GM23338 (cell line): ENCODE measurements around the gene PPIA. TPM values are rescaled to one million over a fixed set of nuclear protein-coding genes. Genes with fewer than 3 reads are reported as not detected.

Experiments
- ATAC-seq: fragments of 200-7000 bp; cut with Tn5 transposase; 3 replicates; pipeline ENCODE4 v1.9.1; 2020
- DNase-seq: peaks from one replicate; pipeline ENCODE4 v3.0.0-alpha.2; 2015; ENCODE audit warnings: low spot score
- H2AFZ ChIP-seq: fragments of 200-600 bp; sonication (generic); 2 replicates; pipeline ENCODE4 v1.8.0; 2016; ENCODE audit warnings: antibody characterized with exemption, mild to moderate bottlenecking, moderate library complexity
- H3F3A ChIP-seq: fragments of 200-600 bp; sonication (generic); replicated peaks from 2 replicates; pipeline ENCODE4 v1.8.0; 2017; ENCODE audit warnings: antibody characterized with exemption, mixed run types, low read depth
- H3K27ac ChIP-seq: fragments of 200-600 bp; sonication (generic); 2 replicates; pipeline ENCODE4 v1.6.1; 2016; ENCODE audit warnings: low read depth
- H3K27me3 ChIP-seq: fragments of 200-600 bp; sonication (generic); 2 replicates; pipeline ENCODE4 v1.8.0; 2016; ENCODE audit warnings: mild to moderate bottlenecking, mixed run types, moderate library complexity; ENCODE audit not compliant: insufficient read depth
- H3K36me3 ChIP-seq: fragments of 200-600 bp; sonication (generic); 2 replicates; pipeline ENCODE4 v1.8.0; 2016; ENCODE audit warnings: mild to moderate bottlenecking; ENCODE audit not compliant: insufficient read depth
- H3K4me1 ChIP-seq: fragments of 200-600 bp; sonication (generic); 2 replicates; pipeline ENCODE4 v1.8.0; 2016; ENCODE audit warnings: mild to moderate bottlenecking, moderate library complexity; ENCODE audit not compliant: insufficient read depth
- H3K4me2 ChIP-seq: fragments of 200-600 bp; sonication (generic); 2 replicates; pipeline ENCODE4 v1.7.1; 2017; ENCODE audit warnings: mixed run types
- H3K4me3 ChIP-seq: fragments of 200-600 bp; sonication (generic); 2 replicates; pipeline ENCODE4 v1.6.1; 2016; ENCODE audit warnings: mixed run types
- H3K79me2 ChIP-seq: fragments of 200-600 bp; sonication (generic); replicated peaks from 2 replicates; pipeline ENCODE4 v1.8.0; 2017; ENCODE audit warnings: mild to moderate bottlenecking; ENCODE audit not compliant: insufficient read depth
- H3K9me2 ChIP-seq: fragments of 200-600 bp; sonication (generic); 2 replicates; pipeline ENCODE4 v1.8.0; 2017; ENCODE audit not compliant: insufficient read depth
- H4K20me1 ChIP-seq: fragments of 200-600 bp; sonication (generic); replicated peaks from 2 replicates; pipeline ENCODE4 v1.8.0; 2017; ENCODE audit warnings: mild to moderate bottlenecking; ENCODE audit not compliant: insufficient read depth
- H3K27ac Mint-ChIP-seq: 2 replicates; pipeline ENCODE4 v1.8.0; 2020; ENCODE audit warnings: inconsistent platforms, mild to moderate bottlenecking, moderate library complexity, mixed read lengths
- H3K27me3 Mint-ChIP-seq: 3 replicates; pipeline ENCODE4 v1.8.0; 2022; ENCODE audit warnings: low read depth, mild to moderate bottlenecking, moderate library complexity, mixed read lengths, inconsistent platforms; ENCODE audit not compliant: insufficient read depth, poor library complexity
- H3K36me3 Mint-ChIP-seq: 3 replicates; pipeline ENCODE4 v1.8.0; 2021; ENCODE audit warnings: low read depth, mild to moderate bottlenecking, inconsistent platforms, moderate library complexity, mixed read lengths
- H3K4me1 Mint-ChIP-seq: 3 replicates; pipeline ENCODE4 v1.8.0; 2020; ENCODE audit warnings: mild to moderate bottlenecking, inconsistent platforms, mixed read lengths
- H3K4me3 Mint-ChIP-seq: 3 replicates; pipeline ENCODE4 v1.8.0; 2021; ENCODE audit warnings: moderate library complexity, mild to moderate bottlenecking, inconsistent platforms, mixed read lengths
- H3K9me3 Mint-ChIP-seq: 3 replicates; pipeline ENCODE4 v1.8.0; 2020; ENCODE audit warnings: moderate library complexity, mild to moderate bottlenecking, inconsistent platforms, mixed read lengths
- CREB1 ChIP-seq: fragments of 250-450 bp; sonication (Bioruptor Pico); IDR thresholded peaks from 2 replicates; pipeline ENCODE4 v1.5.0; 2020; ENCODE audit warnings: low read depth, mild to moderate bottlenecking, moderate library complexity
- ETS1 ChIP-seq: IDR thresholded peaks from 2 replicates; pipeline ENCODE4 v1.6.1; 2016; ENCODE audit warnings: antibody characterized with exemption
- EZH2 ChIP-seq: fragments of 200-600 bp; sonication (generic); IDR thresholded peaks from one replicate; pipeline ENCODE4 v1.8.0; 2017; ENCODE audit warnings: antibody characterized with exemption, mild to moderate bottlenecking, low read depth; ENCODE audit not compliant: unreplicated experiment
- EZH2phosphoT487 ChIP-seq: fragments of 200-600 bp; sonication (generic); IDR thresholded peaks from one replicate; pipeline ENCODE4 v1.8.1; 2018; ENCODE audit warnings: antibody characterized with exemption; ENCODE audit not compliant: unreplicated experiment
- JUNB ChIP-seq: IDR thresholded peaks from one replicate; pipeline ENCODE4 v1.6.1; 2016; ENCODE audit warnings: antibody characterized with exemption; ENCODE audit not compliant: unreplicated experiment
- NANOG ChIP-seq: IDR thresholded peaks from 2 replicates; pipeline ENCODE4 v1.6.1; 2016; ENCODE audit warnings: antibody characterized with exemption, borderline replicate concordance
- POLR2AphosphoS5 ChIP-seq: IDR thresholded peaks from 2 replicates; pipeline ENCODE4 v1.6.1; 2016; ENCODE audit warnings: antibody characterized with exemption, low read depth
- REST ChIP-seq: IDR thresholded peaks from one replicate; pipeline ENCODE4 v1.6.1; 2018; ENCODE audit warnings: antibody characterized with exemption; ENCODE audit not compliant: unreplicated experiment
- STAT1 ChIP-seq: IDR thresholded peaks from one replicate; pipeline ENCODE4 v1.6.1; 2016; ENCODE audit warnings: antibody characterized with exemption; ENCODE audit not compliant: unreplicated experiment
- ZNF114 ChIP-seq: fragments of 250-450 bp; sonication (Bioruptor Pico); IDR thresholded peaks from 2 replicates; pipeline ENCODE4 v1.5.0; 2020; ENCODE audit warnings: mild to moderate bottlenecking, moderate library complexity
- ZNF462 ChIP-seq: fragments of 250-450 bp; sonication (Bioruptor Pico); IDR thresholded peaks from 2 replicates; pipeline ENCODE4 v1.5.0; 2020; ENCODE audit warnings: mild to moderate bottlenecking, moderate library complexity
- polyA plus RNA-seq: library from polyadenylated mRNA; unstranded; fragments of >200 nt; fragmentation: Nextera tagmentation; extraction: Ambion mirVana; gene quantifications from 2 replicates; pipeline ENCODE4 v1.2.1, GENCODE V29; 2016
- total RNA-seq: library from RNA; depleted of rRNA; stranded (reverse); fragments of >200 nt; shearing (Covaris generic); gene quantifications from 2 replicates; pipeline ENCODE4 v1.2.3, GENCODE V29; 2014

Gene PPIA
- total and polyA plus RNA-seq, 2 experiments from 2014 or later = 4,367 to 6,524 TPM

- no peak overlapping the region for H2AFZ ChIP-seq
- H3K4me1 ChIP-seq = no peaks in the 10 kb centered on the region
- peaks cover 2% of the 10 kb centered on the region; the same call in 1 of the 3 replicates for H3K4me1 Mint-ChIP-seq
- H3K9me2 ChIP-seq = no peaks in the 10 kb centered on the region
- peaks cover 15% of the 10 kb centered on the region; the same call in 1 of the 2 replicates for H3K36me3 ChIP-seq
- no peak for TF ChIP-seq EZH2
- TF ChIP-seq ZNF114 (CRISPR knock-in tag) = no peak
- TF ChIP-seq POLR2AphosphoS5 = no peak
- no peak for TF ChIP-seq ZNF462 (CRISPR knock-in tag)
- no peak for TF ChIP-seq NANOG
- TF ChIP-seq EZH2phosphoT487 = no peak
- TF ChIP-seq STAT1 = no peak
- TF ChIP-seq ETS1 = no peak
- no peak for TF ChIP-seq REST
- TF ChIP-seq CREB1 (CRISPR knock-in tag) = no peak
- no peak for TF ChIP-seq JUNB
- no peak overlapping the region for H3K27ac Mint-ChIP-seq
- no peak overlapping the region for H3K4me3 ChIP-seq
- H3F3A ChIP-seq = no peaks in the 10 kb centered on the region
- DNase-seq (no peak), ATAC-seq (no peak)
- no peaks in the 10 kb centered on the region for H3K27me3 ChIP-seq
- H3K27ac ChIP-seq = no peak overlapping the region
- no peak overlapping the region for H3K4me3 Mint-ChIP-seq
- no peaks in the 10 kb centered on the region for H3K79me2 ChIP-seq
- H4K20me1 ChIP-seq = peaks cover 3% of the 10 kb centered on the region; the same call in 1 of the 2 replicates
- no peak overlapping the region for H3K4me2 ChIP-seq
- peaks cover 7% of the 10 kb centered on the region for H3K27me3 Mint-ChIP-seq
- no peaks in the 10 kb centered on the region; the same call in 2 of the 3 replicates for H3K9me3 Mint-ChIP-seq
- H3K36me3 Mint-ChIP-seq = peaks cover 53% of the 10 kb centered on the region
Measured at GRCh38 chr7:44760034-44760580, 36.4 kb upstream of the PPIA start.
